ENCODE data around the gene THAP2. TPM values are rescaled to one million over a fixed set of nuclear protein-coding genes. Genes with fewer than 3 reads are reported as not detected.
A peak's percentile ranks its signal among the peaks of the same experiment; 100 is the strongest.
"Not testable (repeated sequence)": the region's sequence is repeated elsewhere in the genome, so short reads cannot be mapped to it uniquely, and the experiment has no call there.

Gene THAP2
- total RNA-seq, 4 donors from 2014 or later, result 2.6 to 3.2 (median 3.0) TPM

GRCh38 chr12:71685914-71686657 is 22.0 kb downstream of the THAP2 start, which contains the start of gene TMEM19:
TSS of gene TMEM19 (plus strand) at chr12:71686082. CDS start at chr12:71686681, 599 bp downstream.
- TF ChIP-seq POLR2A (IDR thresholded peaks at IDR 0.05), result no peak
- TF ChIP-seq, protein P1, sequence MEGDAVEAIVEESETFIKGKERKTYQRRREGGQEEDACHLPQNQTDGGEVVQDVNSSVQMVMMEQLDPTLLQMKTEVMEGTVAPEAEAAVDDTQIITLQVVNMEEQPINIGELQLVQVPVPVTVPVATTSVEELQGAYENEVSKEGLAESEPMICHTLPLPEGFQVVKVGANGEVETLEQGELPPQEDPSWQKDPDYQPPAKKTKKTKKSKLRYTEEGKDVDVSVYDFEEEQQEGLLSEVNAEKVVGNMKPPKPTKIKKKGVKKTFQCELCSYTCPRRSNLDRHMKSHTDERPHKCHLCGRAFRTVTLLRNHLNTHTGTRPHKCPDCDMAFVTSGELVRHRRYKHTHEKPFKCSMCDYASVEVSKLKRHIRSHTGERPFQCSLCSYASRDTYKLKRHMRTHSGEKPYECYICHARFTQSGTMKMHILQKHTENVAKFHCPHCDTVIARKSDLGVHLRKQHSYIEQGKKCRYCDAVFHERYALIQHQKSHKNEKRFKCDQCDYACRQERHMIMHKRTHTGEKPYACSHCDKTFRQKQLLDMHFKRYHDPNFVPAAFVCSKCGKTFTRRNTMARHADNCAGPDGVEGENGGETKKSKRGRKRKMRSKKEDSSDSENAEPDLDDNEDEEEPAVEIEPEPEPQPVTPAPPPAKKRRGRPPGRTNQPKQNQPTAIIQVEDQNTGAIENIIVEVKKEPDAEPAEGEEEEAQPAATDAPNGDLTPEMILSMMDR (IDR thresholded peaks at IDR 0.05), result no peak
- peak; percentile 83 to 97 for DNase-seq (ENCODE audit: low spot score in 2 of 2)
- H3K4me3 ChIP-seq (ENCODE audit: low read depth, poor library complexity, severe bottlenecking), result peak within 1 kb of the TSS; percentile 40
- WGBS, 2 donors, result 0% methylated on average over 50 to 59 of the region's 63 CpGs
- intact Hi-C loops (cut with DNase I; ENCODE audit: low total_unique reads), result no loop called here

- intact Hi-C loops (cut with DNase I; ENCODE audit: low total_unique reads), result no loop called here
- TF ChIP-seq POLR2A (IDR thresholded peaks at IDR 0.05), result no peak
- TF ChIP-seq, protein P1 (IDR thresholded peaks at IDR 0.05), result no peak
- 4 to 5% methylated on average over 3 of the region's 3 CpGs for WGBS, 2 donors
- peak overlapping the region; percentile 40 for H3K4me3 ChIP-seq (ENCODE audit: low read depth, poor library complexity, severe bottlenecking)
- no peak for DNase-seq (ENCODE audit: low spot score in 2 of 2)
Measured at GRCh38 chr12:71686658-71687025, 22.5 kb downstream of the THAP2 start.

- H3K4me3 ChIP-seq (ENCODE audit: low read depth, poor library complexity, severe bottlenecking); intact Hi-C loops (cut with DNase I; ENCODE audit: low total_unique reads); DNase-seq (ENCODE audit: low spot score in 2 of 2): not testable (repeated sequence)
- WGBS, 2 donors, result 74 to 75% methylated on average over 11 of the region's 11 CpGs
Measured at GRCh38 chr12:71687172-71687571, 23.1 kb downstream of the THAP2 start.

GRCh38 chr12:71688961-71689570 is 25.0 kb downstream of the THAP2 start:
- DNase-seq (ENCODE audit: low spot score in 2 of 2), result no peak
- TF ChIP-seq POLR2A (IDR thresholded peaks at IDR 0.05), result no peak
- TF ChIP-seq, protein P1 (IDR thresholded peaks at IDR 0.05), result no peak
- no peak overlapping the region for H3K4me3 ChIP-seq (ENCODE audit: low read depth, poor library complexity, severe bottlenecking)
- intact Hi-C loops (cut with DNase I; ENCODE audit: low total_unique reads), result no loop called here
- WGBS, 2 donors, result 54 to 58% methylated on average over 5 of the region's 5 CpGs

GRCh38 chr12:71691504-71692129 is 27.5 kb downstream of the THAP2 start:
- WGBS, 2 donors, result 76 to 89% methylated on average over 4 of the region's 4 CpGs
- no peak for DNase-seq (ENCODE audit: low spot score in 2 of 2)
- H3K4me3 ChIP-seq (ENCODE audit: low read depth, poor library complexity, severe bottlenecking), result no peak overlapping the region
- intact Hi-C loops (cut with DNase I; ENCODE audit: low total_unique reads), result no loop called here
- TF ChIP-seq, protein P1 (IDR thresholded peaks at IDR 0.05), result no peak
- no peak for TF ChIP-seq POLR2A (IDR thresholded peaks at IDR 0.05)

- intact Hi-C loops (cut with DNase I; ENCODE audit: low total_unique reads), result no loop called here
- WGBS, 2 donors, result 90 to 99% methylated on average over 7 of the region's 7 CpGs
- no peak for DNase-seq (ENCODE audit: low spot score in 2 of 2)
- TF ChIP-seq, protein P1 (IDR thresholded peaks at IDR 0.05), result no peak
- no peak for TF ChIP-seq POLR2A (IDR thresholded peaks at IDR 0.05)
- H3K4me3 ChIP-seq (ENCODE audit: low read depth, poor library complexity, severe bottlenecking), result no peak overlapping the region
Measured at GRCh38 chr12:71693126-71693525, 29.0 kb downstream of the THAP2 start.

- H3K4me3 ChIP-seq (ENCODE audit: low read depth, poor library complexity, severe bottlenecking); DNase-seq (ENCODE audit: low spot score in 2 of 2); intact Hi-C loops (cut with DNase I; ENCODE audit: low total_unique reads): not testable (repeated sequence)
- 88 to 90% methylated on average over 5 of the region's 5 CpGs for WGBS, 2 donors
Measured at GRCh38 chr12:71693651-71694050, 29.6 kb downstream of the THAP2 start.

Data from lower leg skin (tissue), 4 donors.